GM12878 (cell line): ENCODE measurements around the gene ADAMTS16. TPM values are rescaled to one million over a fixed set of nuclear protein-coding genes. Genes with fewer than 3 reads are reported as not detected.

ENCODE experiments used
- ATAC-seq: fragments of 200-7000 bp; cut with Tn5 transposase; 3 replicates; pipeline ENCODE4 v1.9.1; 2020; ENCODE audit warnings: mild to moderate bottlenecking, moderate library complexity
- BruUV-seq: library from RNA; stranded (reverse); fragments of 400-500 nt; replicated peaks from 2 replicates; lab custom pipeline; 2021; lab: Mats Ljungman, UMichigan
- CTCF ChIA-PET: fragments of 300-600 bp; sonication (Branson Sonifier 250); formaldehyde crosslinking; extraction: SDS; loops from one replicate; lab custom pipeline; 2021; ENCODE audit warnings: inconsistent platforms; lab: Yijun Ruan, JAX
- POLR2A ChIA-PET: fragments of 350-600 bp; formaldehyde crosslinking; extraction: SDS; loops from one replicate; lab custom pipeline; 2021; ENCODE audit warnings: inconsistent platforms; lab: Charles Lee
- RAD21 ChIA-PET: fragments of 300-600 bp; sonication (Branson Sonifier 250); formaldehyde crosslinking; loops from one replicate; lab custom pipeline; 2023; ENCODE audit warnings: antibody characterized with exemption; ENCODE audit not compliant: unreplicated experiment; lab: Charles Lee
- SMC1A ChIA-PET: fragments of 300-600 bp; sonication (Branson Sonifier 250); formaldehyde crosslinking; loops from one replicate; lab custom pipeline; 2023; ENCODE audit not compliant: unreplicated experiment, uncharacterized antibody; lab: Charles Lee
- DNase-seq: peaks from one replicate; pipeline ENCODE4 v3.0.0-alpha.2; 2011; ENCODE audit warnings: low read depth, low spot score
- FAIRE-seq: peaks from 3 replicates; lab custom pipeline; 2011; peaks lifted over from hg19 to GRCh38; lab: Jason Lieb, UNC
- H2AFZ ChIP-seq: 2 replicates; pipeline ENCODE4 v1.6.0; 2011; ENCODE audit warnings: low read depth, low read length, control low read depth; ENCODE audit not compliant: control insufficient read depth
- H3K27ac ChIP-seq: 2 replicates; pipeline ENCODE4 v1.5.1; 2011; ENCODE audit warnings: control low read depth; ENCODE audit not compliant: control insufficient read depth, insufficient read depth
- H3K27me3 ChIP-seq, 2 experiments: replicated peaks in 1 of 2; 2 replicates each; pipeline versions ENCODE4 v1.6.0 to v1.6.1; 2011; ENCODE audit warnings: low read length in 1 of 2; ENCODE audit not compliant: control insufficient read depth in 2 of 2, insufficient read depth in 2 of 2
- H3K36me3 ChIP-seq, 2 experiments: 2 replicates each; pipeline ENCODE4 v1.5.1; 2011; ENCODE audit warnings: low read length in 1 of 2; ENCODE audit not compliant: control insufficient read depth in 2 of 2, insufficient read depth in 2 of 2
- H3K4me1 ChIP-seq: 2 replicates; pipeline ENCODE4 v1.6.1; 2011; ENCODE audit warnings: mild to moderate bottlenecking, low read length, moderate library complexity, mixed read lengths; ENCODE audit not compliant: control insufficient read depth, insufficient read depth
- H3K4me2 ChIP-seq: 2 replicates; pipeline ENCODE4 v1.6.0; 2011; ENCODE audit warnings: control low read depth; ENCODE audit not compliant: control insufficient read depth, insufficient read depth
- H3K4me3 ChIP-seq: fragments of 200-600 bp; sonication (generic); 2 replicates; pipeline ENCODE4 v1.5.1; 2016
- H3K79me2 ChIP-seq: 2 replicates; pipeline ENCODE4 v1.6.0; 2011; ENCODE audit warnings: low read length; ENCODE audit not compliant: control insufficient read depth, insufficient read depth
- H3K9ac ChIP-seq: 2 replicates; pipeline ENCODE4 v1.8.0; 2011; ENCODE audit warnings: low read length, control low read depth, mixed read lengths; ENCODE audit not compliant: control insufficient read depth, insufficient read depth
- H3K9me3 ChIP-seq: replicated peaks from 3 replicates; pipeline ENCODE4 v1.5.1; 2011; ENCODE audit warnings: mild to moderate bottlenecking, low read length; ENCODE audit not compliant: control insufficient read depth, insufficient read depth
- H4K20me1 ChIP-seq: 2 replicates; pipeline ENCODE4 v1.6.0; 2011; ENCODE audit not compliant: control insufficient read depth, insufficient read depth
- BHLHE40 ChIP-seq, 2 experiments: fragments of 450-650 bp in 1 of 2; IDR thresholded peaks; 2 replicates each; pipeline ENCODE4 v1.6.1; 2011 to 2017; ENCODE audit warnings: low read depth in 2 of 2, borderline replicate concordance in 1 of 2, improper control_type of control experiment in 1 of 2, low read length in 1 of 2, mild to moderate bottlenecking in 1 of 2
- FOXM1 ChIP-seq: IDR thresholded peaks from 2 replicates; pipeline ENCODE4 v1.6.1; 2012; ENCODE audit warnings: low read depth, mild to moderate bottlenecking, inconsistent platforms, low read length, moderate library complexity
- IKZF1 ChIP-seq: fragments of 450-650 bp; conservative IDR thresholded peaks from 2 replicates; pipeline ENCODE4 v1.6.1; 2017; ENCODE audit warnings: antibody characterized with exemption, mild to moderate bottlenecking
- IRF4 ChIP-seq: IDR thresholded peaks from 2 replicates; pipeline ENCODE4 v1.6.1; 2011; ENCODE audit warnings: low read depth, low read length
- JUNB ChIP-seq: IDR thresholded peaks from 2 replicates; pipeline ENCODE4 v1.6.1; 2016; ENCODE audit warnings: antibody characterized with exemption, mild to moderate bottlenecking
- MTA2 ChIP-seq: fragments of 450-650 bp; IDR thresholded peaks from 2 replicates; pipeline ENCODE4 v1.6.1; 2016; ENCODE audit warnings: low read depth, mild to moderate bottlenecking, moderate library complexity
- POLR2A ChIP-seq: IDR thresholded peaks from 2 replicates; pipeline ENCODE4 v1.6.1; 2011; ENCODE audit warnings: low read depth, mild to moderate bottlenecking, low read length
- RCOR1 ChIP-seq: conservative IDR thresholded peaks from 2 replicates; pipeline ENCODE4 v1.6.1; 2012; ENCODE audit warnings: low read depth, low read length, improper control_type of control experiment
- SUZ12 ChIP-seq: fragments of 200-600 bp; sonication (generic); IDR thresholded peaks from one replicate; pipeline ENCODE4 v1.6.1; 2018; ENCODE audit warnings: antibody characterized with exemption, mild to moderate bottlenecking; ENCODE audit not compliant: unreplicated experiment
- ZNF207 ChIP-seq: fragments of 450-650 bp; IDR thresholded peaks from 2 replicates; pipeline ENCODE4 v1.6.1; 2014; ENCODE audit warnings: antibody characterized with exemption, mild to moderate bottlenecking, borderline replicate concordance
- WGBS: methylation state at CpG from one replicate; pipeline ENCODE4 v1.1.6; 2016; ENCODE audit warnings: low lambda C conversion rate; ENCODE audit not compliant: insufficient replicate concordance, insufficient coverage; ENCODE audit errors: missing lambda C conversion rate; 5-methylcytosine and 5-hydroxymethylcytosine counted together
- in situ Hi-C: fragments of 300-500 bp; cut with MboI; formaldehyde crosslinking; loops from 9 replicates; pipeline ENCODE4 v1.14.3; 2018; ENCODE audit warnings: mixed read lengths
- intact Hi-C: fragments of 100-400 bp; cut with micrococcal nuclease; formaldehyde crosslinking; loops from one replicate; pipeline ENCODE4 v1.14.2; 2022; ENCODE audit not compliant: unreplicated experiment
- polyA plus RNA-seq, 11 experiments: library from polyadenylated mRNA; depleted of rRNA in 4 of 11; unstranded in 6 of 11; stranded (reverse) in 5 of 11; fragments of >200 nt; fragmentation: Nextera tagmentation in 4 of 11; fragmentation: Illumina TruSeq in 1 of 11; extraction: Ambion mirVana in 4 of 11; extraction: Trizol in 1 of 11; gene quantifications; 1 replicate in 1 of 11; 2 replicates in 10 of 11; pipeline versions ENCODE4 v1.2.1 to v1.2.3, GENCODE V29; 2011 to 2016; ENCODE audit warnings: inconsistent platforms in 2 of 11, missing spikeins in 2 of 11, low read depth in 1 of 11
- total RNA-seq, 4 experiments: library from RNA; depleted of rRNA in 3 of 4; stranded (reverse); fragments of >200 nt in 3 of 4; fragmentation: Illumina TruSeq in 1 of 4; extraction: Trizol in 1 of 4; gene quantifications; 2 replicates each; pipeline versions ENCODE4 v1.2.1 to v1.2.3, GENCODE V29; 2013 to 2021
- TF ChIP-seq, protein P1 (sequence below): fragments of 450-650 bp; formaldehyde crosslinking; IDR thresholded peaks from 2 replicates; pipeline ENCODE4 v1.5.0; 2022; ENCODE audit warnings: mild to moderate bottlenecking, missing genetic modification characterization
- TF ChIP-seq, protein P2 (sequence below): IDR thresholded peaks from 2 replicates; pipeline ENCODE4 v1.6.1; 2011; ENCODE audit warnings: low read depth, low read length, improper control_type of control experiment, borderline replicate concordance
- TF ChIP-seq, protein P3 (sequence below): fragments of 450-650 bp; formaldehyde crosslinking; IDR thresholded peaks from 2 replicates; pipeline ENCODE4 v1.4.0; 2022; ENCODE audit warnings: mild to moderate bottlenecking, moderate library complexity
- TF ChIP-seq, protein P4 (sequence below): fragments of 450-650 bp; IDR thresholded peaks from 2 replicates; pipeline ENCODE4 v1.6.1; 2018; ENCODE audit warnings: borderline replicate concordance, mild to moderate bottlenecking; ENCODE audit not compliant: partially characterized antibody

Gene ADAMTS16
- total and polyA plus RNA-seq, 10 of the 15 experiments (the other 5 are each of a cell fraction or from before 2014, with no cell fraction given), result 0.04 TPM; not detected in 9

DNA sequence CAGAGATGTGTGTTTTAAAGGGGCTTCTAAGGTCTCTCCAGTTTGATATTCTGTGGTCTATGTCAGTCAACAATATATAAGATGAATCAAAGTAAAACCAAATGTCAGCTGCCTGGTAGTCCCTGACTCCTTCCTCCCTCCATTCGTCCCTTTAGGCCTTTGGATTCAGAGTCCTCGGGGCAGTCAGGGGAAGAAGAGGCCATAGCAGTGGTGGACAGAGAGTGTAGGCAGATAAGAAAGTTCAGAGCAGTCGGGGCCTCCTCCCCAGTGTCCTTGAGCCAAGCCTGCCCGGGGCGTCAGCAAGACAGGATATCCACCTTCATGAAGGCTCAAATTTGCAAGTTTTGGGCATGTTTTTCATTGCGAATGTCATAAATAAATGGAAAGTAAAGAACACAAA is 110.6 kb downstream of the ADAMTS16 start:
- no TSS peak for BruUV-seq
- intact Hi-C loops (no loop called here), in situ Hi-C loops (no loop called here)
- Histone ChIP-seq H3K79me2 (no peaks in the 10 kb centered on the region), H3K27ac (no peak overlapping the region), H2AFZ (no peak overlapping the region), H3K9ac (no peak overlapping the region), H3K27me3 (no peaks in the 10 kb centered on the region), H3K36me3 (no peaks in the 10 kb centered on the region), H3K4me3 (no peak overlapping the region), H3K4me2 (no peak overlapping the region), H3K9me3 (no peaks in the 10 kb centered on the region), H4K20me1 (no peaks in the 10 kb centered on the region), H3K4me1 (no peaks in the 10 kb centered on the region)
- ChIA-PET POLR2A (interaction anchor here (0.5 to 0.7 kb wide), 2 partner anchors 17 to 1117 kb away, joined by 3 to 5 read pairs; no protein-coding TSS in a partner anchor), CTCF (no interaction called here), SMC1A (no interaction called here), RAD21 (no interaction called here)
- TF ChIP-seq, protein P1, sequence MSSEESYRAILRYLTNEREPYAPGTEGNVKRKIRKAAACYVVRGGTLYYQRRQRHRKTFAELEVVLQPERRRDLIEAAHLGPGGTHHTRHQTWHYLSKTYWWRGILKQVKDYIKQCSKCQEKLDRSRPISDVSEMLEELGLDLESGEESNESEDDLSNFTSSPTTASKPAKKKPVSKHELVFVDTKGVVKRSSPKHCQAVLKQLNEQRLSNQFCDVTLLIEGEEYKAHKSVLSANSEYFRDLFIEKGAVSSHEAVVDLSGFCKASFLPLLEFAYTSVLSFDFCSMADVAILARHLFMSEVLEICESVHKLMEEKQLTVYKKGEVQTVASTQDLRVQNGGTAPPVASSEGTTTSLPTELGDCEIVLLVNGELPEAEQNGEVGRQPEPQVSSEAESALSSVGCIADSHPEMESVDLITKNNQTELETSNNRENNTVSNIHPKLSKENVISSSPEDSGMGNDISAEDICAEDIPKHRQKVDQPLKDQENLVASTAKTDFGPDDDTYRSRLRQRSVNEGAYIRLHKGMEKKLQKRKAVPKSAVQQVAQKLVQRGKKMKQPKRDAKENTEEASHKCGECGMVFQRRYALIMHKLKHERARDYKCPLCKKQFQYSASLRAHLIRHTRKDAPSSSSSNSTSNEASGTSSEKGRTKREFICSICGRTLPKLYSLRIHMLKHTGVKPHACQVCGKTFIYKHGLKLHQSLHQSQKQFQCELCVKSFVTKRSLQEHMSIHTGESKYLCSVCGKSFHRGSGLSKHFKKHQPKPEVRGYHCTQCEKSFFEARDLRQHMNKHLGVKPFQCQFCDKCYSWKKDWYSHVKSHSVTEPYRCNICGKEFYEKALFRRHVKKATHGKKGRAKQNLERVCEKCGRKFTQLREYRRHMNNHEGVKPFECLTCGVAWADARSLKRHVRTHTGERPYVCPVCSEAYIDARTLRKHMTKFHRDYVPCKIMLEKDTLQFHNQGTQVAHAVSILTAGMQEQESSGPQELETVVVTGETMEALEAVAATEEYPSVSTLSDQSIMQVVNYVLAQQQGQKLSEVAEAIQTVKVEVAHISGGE, result no peak
- TF ChIP-seq SUZ12, result no peak
- TF ChIP-seq, protein P2, sequence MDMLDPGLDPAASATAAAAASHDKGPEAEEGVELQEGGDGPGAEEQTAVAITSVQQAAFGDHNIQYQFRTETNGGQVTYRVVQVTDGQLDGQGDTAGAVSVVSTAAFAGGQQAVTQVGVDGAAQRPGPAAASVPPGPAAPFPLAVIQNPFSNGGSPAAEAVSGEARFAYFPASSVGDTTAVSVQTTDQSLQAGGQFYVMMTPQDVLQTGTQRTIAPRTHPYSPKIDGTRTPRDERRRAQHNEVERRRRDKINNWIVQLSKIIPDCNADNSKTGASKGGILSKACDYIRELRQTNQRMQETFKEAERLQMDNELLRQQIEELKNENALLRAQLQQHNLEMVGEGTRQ, result no peak
- TF ChIP-seq IRF4, result no peak
- no peak for TF ChIP-seq FOXM1
- TF ChIP-seq, protein P3, sequence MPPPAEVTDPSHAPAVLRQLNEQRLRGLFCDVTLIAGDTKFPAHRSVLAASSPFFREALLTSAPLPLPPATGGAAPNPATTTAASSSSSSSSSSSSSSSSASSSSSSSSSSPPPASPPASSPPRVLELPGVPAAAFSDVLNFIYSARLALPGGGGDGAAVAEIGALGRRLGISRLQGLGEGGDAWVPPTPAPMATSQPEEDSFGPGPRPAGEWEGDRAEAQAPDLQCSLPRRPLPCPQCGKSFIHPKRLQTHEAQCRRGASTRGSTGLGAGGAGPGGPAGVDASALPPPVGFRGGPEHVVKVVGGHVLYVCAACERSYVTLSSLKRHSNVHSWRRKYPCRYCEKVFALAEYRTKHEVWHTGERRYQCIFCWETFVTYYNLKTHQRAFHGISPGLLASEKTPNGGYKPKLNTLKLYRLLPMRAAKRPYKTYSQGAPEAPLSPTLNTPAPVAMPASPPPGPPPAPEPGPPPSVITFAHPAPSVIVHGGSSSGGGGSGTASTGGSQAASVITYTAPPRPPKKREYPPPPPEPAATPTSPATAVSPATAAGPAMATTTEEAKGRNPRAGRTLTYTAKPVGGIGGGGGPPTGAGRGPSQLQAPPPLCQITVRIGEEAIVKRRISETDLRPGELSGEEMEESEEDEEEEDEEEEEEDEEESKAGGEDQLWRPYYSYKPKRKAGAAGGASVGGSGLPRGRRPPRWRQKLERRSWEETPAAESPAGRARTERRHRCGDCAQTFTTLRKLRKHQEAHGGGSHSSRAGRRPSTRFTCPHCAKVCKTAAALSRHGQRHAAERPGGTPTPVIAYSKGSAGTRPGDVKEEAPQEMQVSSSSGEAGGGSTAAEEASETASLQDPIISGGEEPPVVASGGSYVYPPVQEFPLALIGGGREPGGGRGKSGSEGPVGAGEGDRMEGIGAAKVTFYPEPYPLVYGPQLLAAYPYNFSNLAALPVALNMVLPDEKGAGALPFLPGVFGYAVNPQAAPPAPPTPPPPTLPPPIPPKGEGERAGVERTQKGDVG (CRISPR knock-in tag), result no peak
- TF ChIP-seq RCOR1, result no peak
- TF ChIP-seq ZNF207, result no peak
- TF ChIP-seq JUNB, result no peak
- TF ChIP-seq MTA2, result no peak
- TF ChIP-seq, protein P4, sequence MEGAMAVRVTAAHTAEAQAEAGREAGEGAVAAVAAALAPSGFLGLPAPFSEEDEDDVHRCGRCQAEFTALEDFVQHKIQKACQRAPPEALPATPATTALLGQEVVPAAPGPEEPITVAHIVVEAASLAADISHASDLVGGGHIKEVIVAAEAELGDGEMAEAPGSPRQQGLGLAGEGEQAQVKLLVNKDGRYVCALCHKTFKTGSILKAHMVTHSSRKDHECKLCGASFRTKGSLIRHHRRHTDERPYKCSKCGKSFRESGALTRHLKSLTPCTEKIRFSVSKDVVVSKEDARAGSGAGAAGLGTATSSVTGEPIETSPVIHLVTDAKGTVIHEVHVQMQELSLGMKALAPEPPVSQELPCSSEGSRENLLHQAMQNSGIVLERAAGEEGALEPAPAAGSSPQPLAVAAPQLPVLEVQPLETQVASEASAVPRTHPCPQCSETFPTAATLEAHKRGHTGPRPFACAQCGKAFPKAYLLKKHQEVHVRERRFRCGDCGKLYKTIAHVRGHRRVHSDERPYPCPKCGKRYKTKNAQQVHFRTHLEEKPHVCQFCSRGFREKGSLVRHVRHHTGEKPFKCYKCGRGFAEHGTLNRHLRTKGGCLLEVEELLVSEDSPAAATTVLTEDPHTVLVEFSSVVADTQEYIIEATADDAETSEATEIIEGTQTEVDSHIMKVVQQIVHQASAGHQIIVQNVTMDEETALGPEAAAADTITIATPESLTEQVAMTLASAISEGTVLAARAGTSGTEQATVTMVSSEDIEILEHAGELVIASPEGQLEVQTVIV, result no peak
- TF ChIP-seq IKZF1, result no peak
- no peak for TF ChIP-seq BHLHE40 (IDR thresholded peaks at IDR 0.05; ENCODE audit: borderline replicate concordance in 1 of 2, low read depth in 2 of 2, low read length in 1 of 2)
- no peak for TF ChIP-seq POLR2A
- no peak for FAIRE-seq
- ATAC-seq, result no peak
- 48% methylated on average over 6 of the region's 6 CpGs for WGBS
- no peak for DNase-seq
